NOMO-1 (cell line): Measurements from ENCODE around the gene RMI1.

Experiments used
- DNase-seq, 2 experiments: peaks; one replicate each; lab custom pipeline; 2025; ENCODE audit not compliant: unreplicated experiment in 2 of 2; lab: John Stamatoyannopoulos, UW

RMI1 gene

GRCh38 chr9:83966209-83966582, 14.4 kb upstream of the RMI1 start:
- no peak for DNase-seq

- DNase-seq: no peak
These were observed 13.5 kb upstream of the RMI1 start for GRCh38 chr9:83967073-83967472.

- no peak for DNase-seq
These were observed 11.0 kb upstream of the RMI1 start for GRCh38 chr9:83969602-83970001.

GRCh38 chr9:83971485-83971884, 9.1 kb upstream of the RMI1 start:
- no peak for DNase-seq

- no peak for DNase-seq
These were observed 8.3 kb upstream of the RMI1 start for GRCh38 chr9:83972286-83972685.

GRCh38 chr9:83975300-83975699, 5.3 kb upstream of the RMI1 start:
- no peak for DNase-seq

GRCh38 chr9:83976372-83976771, 4.2 kb upstream of the RMI1 start:
- no peak for DNase-seq

- no peak for DNase-seq
These were observed 3.4 kb upstream of the RMI1 start for GRCh38 chr9:83977196-83977595.

- peak; percentile 16 to 35 for DNase-seq
These were observed 1.4 kb upstream of the RMI1 start for GRCh38 chr9:83978992-83979811.

- DNase-seq: peak; percentile 68 to 80
These were observed 702 bp upstream of the RMI1 start, which contains the start of gene HNRNPK for GRCh38 chr9:83979812-83980394. Gene HNRNPK, minus strand, starts transcription at chr9:83980215. Its CDS starts 1,963 bp downstream, at chr9:83978252.

- peak in 1 of 2 experiments; percentile 50 for DNase-seq
These were observed 694 bp downstream of the RMI1 start for GRCh38 chr9:83981126-83981871.

- peak in 1 of 2 experiments; percentile 10 for DNase-seq
These were observed 5.6 kb downstream of the RMI1 start for GRCh38 chr9:83986195-83986594.

GRCh38 chr9:83986765-83987401, 6.3 kb downstream of the RMI1 start:
- no peak for DNase-seq

GRCh38 chr9:83987402-83987791, 6.8 kb downstream of the RMI1 start:
- DNase-seq: no peak

GRCh38 chr9:83988411-83988810, 7.8 kb downstream of the RMI1 start:
- DNase-seq: no peak

- DNase-seq: no peak
These were observed 10.8 kb downstream of the RMI1 start for GRCh38 chr9:83991355-83991754.

GRCh38 chr9:83992407-83992806, 11.8 kb downstream of the RMI1 start:
- no peak for DNase-seq

GRCh38 chr9:83992901-83993300, 12.3 kb downstream of the RMI1 start:
- no peak for DNase-seq

GRCh38 chr9:83996126-83996525, 15.5 kb downstream of the RMI1 start:
- no peak for DNase-seq

GRCh38 chr9:83999141-83999918, 18.7 kb downstream of the RMI1 start:
- no peak for DNase-seq
